T-cell (primary cell): Measurements from ENCODE around the gene ARHGAP21. TPM values are rescaled to one million over a fixed set of nuclear protein-coding genes. Genes with fewer than 3 reads are reported as not detected.

Source experiments
- ATAC-seq, 4 experiments: fragments of 200-7000 bp in 3 of 4; fragments of 150-1000 bp in 1 of 4; cut with Tn5 transposase; replicated peaks in 1 of 4; 1 replicate in 3 of 4; 2 replicates in 1 of 4; pipeline ENCODE4 v1.10.0; 2021; ENCODE audit warnings: moderate library complexity in 3 of 4, mild to moderate bottlenecking in 2 of 4, moderate number of reproducible peaks in 1 of 4
- CTCF ChIA-PET, 2 donors: fragments of 300-600 bp; sonication (Branson Sonifier 250); formaldehyde crosslinking; loops; one replicate each; lab custom pipeline; 2022; ENCODE audit warnings: antibody characterized with exemption in 2 of 2; lab: Charles Lee
- POLR2A ChIA-PET, 2 donors: fragments of 300-600 bp; sonication (Branson Sonifier 250); formaldehyde crosslinking; loops; one replicate each; lab custom pipeline; 2022; ENCODE audit warnings: antibody characterized with exemption in 2 of 2; lab: Charles Lee
- DNase-seq, 35 experiments: peaks; one replicate each; pipeline versions ENCODE4 v3.0.0 to v3.0.0-alpha.2; 2013 to 2023
- H3K27ac ChIP-seq: one replicate; pipeline ENCODE4 v1.5.1; 2013; ENCODE audit warnings: low read length
- H3K27me3 ChIP-seq, 2 experiments: replicated peaks in 1 of 2; 1 replicate in 1 of 2; 2 replicates in 1 of 2; pipeline versions ENCODE4 v1.6.1 to v1.7.0; 2013; ENCODE audit warnings: low read length in 1 of 2, mixed read lengths in 1 of 2; ENCODE audit not compliant: control insufficient read depth in 2 of 2, insufficient read depth in 2 of 2; ENCODE audit errors: extremely low read depth in 1 of 2
- H3K36me3 ChIP-seq, 2 donors: 1 replicate in 1 of 2; 2 replicates in 1 of 2; pipeline versions ENCODE4 v1.6.1 to v1.7.0; 2013; ENCODE audit warnings: low read length in 1 of 2; ENCODE audit not compliant: control insufficient read depth in 2 of 2, insufficient read depth in 1 of 2; ENCODE audit errors: extremely low read depth in 1 of 2
- H3K4me1 ChIP-seq, 2 experiments: 1 replicate in 1 of 2; 2 replicates in 1 of 2; pipeline versions ENCODE4 v1.6.1 to v1.7.0; 2013; ENCODE audit warnings: low read length in 2 of 2, mixed read lengths in 1 of 2; ENCODE audit not compliant: insufficient read depth in 2 of 2, control insufficient read depth in 1 of 2; ENCODE audit errors: extremely low read depth in 1 of 2
- H3K4me3 ChIP-seq, 2 donors: 1 replicate in 1 of 2; 2 replicates in 1 of 2; pipeline versions ENCODE4 v1.5.1 to v1.7.0; 2013; ENCODE audit warnings: mild to moderate bottlenecking in 2 of 2, low read length in 1 of 2, moderate library complexity in 1 of 2; ENCODE audit not compliant: control insufficient read depth in 1 of 2; ENCODE audit errors: extremely low read depth in 1 of 2
- H3K9me3 ChIP-seq: 2 replicates; pipeline ENCODE4 v1.7.0; 2013
- H3K27ac Mint-ChIP-seq, 2 donors: one replicate each; pipeline ENCODE4 v1.8.0; 2020 to 2021; ENCODE audit warnings: mild to moderate bottlenecking in 2 of 2, mixed read lengths in 2 of 2
- H3K27me3 Mint-ChIP-seq, 2 donors: one replicate each; pipeline ENCODE4 v1.8.0; 2021 to 2022; ENCODE audit warnings: mixed read lengths in 2 of 2
- H3K36me3 Mint-ChIP-seq: one replicate; pipeline ENCODE4 v1.8.0; 2021; ENCODE audit warnings: mixed read lengths
- H3K4me1 Mint-ChIP-seq, 3 donors: one replicate each; pipeline ENCODE4 v1.8.0; 2020 to 2022; ENCODE audit warnings: mixed read lengths in 3 of 3, mild to moderate bottlenecking in 1 of 3
- H3K4me3 Mint-ChIP-seq, 3 donors: one replicate each; pipeline ENCODE4 v1.8.0; 2020 to 2022; ENCODE audit warnings: mild to moderate bottlenecking in 3 of 3, mixed read lengths in 3 of 3, moderate library complexity in 3 of 3
- H3K9me3 Mint-ChIP-seq, 3 donors: one replicate each; pipeline ENCODE4 v1.8.0; 2020 to 2022; ENCODE audit warnings: mixed read lengths in 3 of 3
- WGBS: methylation state at CpG from one replicate; pipeline ENCODE4 v1.1.5; 2013; ENCODE audit warnings: missing lambda C conversion rate; ENCODE audit not compliant: insufficient coverage; 5-methylcytosine and 5-hydroxymethylcytosine counted together
- total RNA-seq, 35 experiments: library from RNA in 6 of 35; stranded (reverse) in 6 of 35; fragments of 120-200 nt in 1 of 35; gene quantifications; one replicate each; pipeline versions ENCODE4 v1.2.1 to v1.2.4 and lab custom pipeline; 2013 to 2026

ARHGAP21 gene
- total RNA-seq, 5 donors from 2014 or later (not counting 1 experiment from before 2014, with no cell fraction given), result 19.1 to 45.8 (median 26.1) TPM

DNA sequence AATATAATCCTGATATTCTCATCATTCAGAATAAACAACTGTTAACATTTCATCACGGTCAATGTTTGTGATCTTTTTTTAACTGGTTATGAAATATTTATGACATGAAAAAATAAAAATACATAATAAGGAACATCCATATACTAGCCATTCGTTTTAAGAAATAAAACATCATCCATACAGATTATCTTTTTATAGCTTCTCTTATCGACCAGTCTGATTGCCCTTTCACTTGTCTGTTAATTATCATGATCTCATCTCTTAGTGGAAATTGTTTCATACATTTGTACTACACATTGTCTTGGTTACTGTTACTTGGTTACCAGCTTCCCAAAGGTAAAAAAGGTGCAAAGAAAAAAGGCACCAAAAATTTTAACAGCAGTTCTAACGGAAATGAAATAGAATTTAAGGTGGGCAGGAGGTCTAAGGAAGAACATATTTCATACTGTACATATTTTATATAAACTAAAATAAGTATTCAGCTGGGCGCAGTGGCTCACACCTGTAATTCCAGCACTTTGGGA, 8.4 kb downstream of the ARHGAP21 start:
- H3K27me3 Mint-ChIP-seq, result no peaks in the 10 kb centered on the region
- no peaks in the 10 kb centered on the region for H3K9me3 Mint-ChIP-seq
- H3K27ac Mint-ChIP-seq, result no peak overlapping the region
- H3K36me3 Mint-ChIP-seq, result no peaks in the 10 kb centered on the region
- H3K9me3 ChIP-seq, result no peaks in the 10 kb centered on the region
- H3K36me3 ChIP-seq, result no peaks in the 10 kb centered on the region
- CTCF ChIA-PET, result no interaction called here
- H3K4me3 ChIP-seq, result no peak overlapping the region
- H3K27me3 ChIP-seq, result no peaks in the 10 kb centered on the region
- POLR2A ChIA-PET, result interaction anchor here in 1 of 2 donors (0.6 kb wide), 1 partner anchor 218 kb away, joined by 3 read pairs; no protein-coding TSS in a partner anchor
- H3K4me1 ChIP-seq, result peaks cover 0 to 5% of the 10 kb centered on the region in 2 experiments
- H3K27ac ChIP-seq, result no peak overlapping the region
- no peak for ATAC-seq
- H3K4me1 Mint-ChIP-seq, result peaks cover 0 to 9% (median 5%) of the 10 kb centered on the region in 3 donors
- WGBS, result no CpG with 5 or more reads among the region's 5 CpGs
- no peak overlapping the region for H3K4me3 Mint-ChIP-seq
- no peak for DNase-seq

DNA sequence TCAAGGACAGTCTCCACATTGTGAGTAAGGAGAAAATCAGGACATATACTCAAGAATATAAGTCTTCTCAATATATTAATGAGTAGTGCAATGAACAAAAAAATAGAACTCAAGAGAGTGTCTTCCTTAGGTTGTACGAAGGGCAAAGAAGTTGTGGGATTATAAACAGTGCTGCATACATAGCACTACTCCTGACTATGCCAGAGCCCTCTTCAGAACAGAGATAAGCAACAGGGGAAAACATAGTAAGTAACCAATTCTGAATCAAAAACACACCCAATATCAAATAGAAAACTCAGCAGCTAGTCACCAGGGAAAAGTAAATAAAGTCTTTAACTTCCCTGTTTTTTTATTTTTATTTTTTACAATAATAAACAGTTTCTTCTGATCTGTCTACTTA, 10.6 kb downstream of the ARHGAP21 start:
- Histone ChIP-seq H3K4me3 (no peak overlapping the region), H3K27ac (no peak overlapping the region), H3K4me1 (no peaks in the 10 kb centered on the region), H3K9me3 (no peaks in the 10 kb centered on the region), H3K36me3 (no peaks in the 10 kb centered on the region), H3K27me3 (no peaks in the 10 kb centered on the region)
- Mint-ChIP-seq H3K4me3 (no peak overlapping the region), H3K4me1 (peaks cover 0 to 4% (median 0%) of the 10 kb centered on the region in 3 donors), H3K36me3 (no peaks in the 10 kb centered on the region), H3K9me3 (no peaks in the 10 kb centered on the region), H3K27ac (no peak overlapping the region), H3K27me3 (no peaks in the 10 kb centered on the region)
- no peak for DNase-seq
- POLR2A ChIA-PET, result no interaction called here
- CTCF ChIA-PET, result no interaction called here
- ATAC-seq, result no peak
- whole genome bisulfite sequencing, result no CpG with 5 or more reads among the region's 1 CpG

- H3K27me3 ChIP-seq, result no peaks in the 10 kb centered on the region
- 82% methylated on average over 2 of the region's 2 CpGs for WGBS
- ChIA-PET POLR2A (interaction anchor here in 1 of 2 donors (0.6 kb wide), 1 partner anchor 187 kb away, joined by 3 read pairs; no protein-coding TSS in a partner anchor), CTCF (no interaction called here)
- Mint-ChIP-seq H3K27ac (no peak overlapping the region), H3K27me3 (no peaks in the 10 kb centered on the region), H3K36me3 (no peaks in the 10 kb centered on the region), H3K4me3 (no peak overlapping the region), H3K4me1 (peaks cover 0 to 4% (median 0%) of the 10 kb centered on the region in 3 donors), H3K9me3 (no peaks in the 10 kb centered on the region)
- no peak overlapping the region for H3K27ac ChIP-seq
- ATAC-seq, result no peak
- H3K4me3 ChIP-seq, result no peak overlapping the region
- H3K9me3 ChIP-seq, result no peaks in the 10 kb centered on the region
- no peaks in the 10 kb centered on the region for H3K4me1 ChIP-seq
- H3K36me3 ChIP-seq, result no peaks in the 10 kb centered on the region
- no peak for DNase-seq
These were observed 12.2 kb downstream of the ARHGAP21 start for GRCh38 chr10:24711465-24711864.

GRCh38 chr10:24708081-24708480, 15.6 kb downstream of the ARHGAP21 start:
- Histone ChIP-seq H3K27ac (no peak overlapping the region), H3K9me3 (no peaks in the 10 kb centered on the region), H3K4me1 (no peaks in the 10 kb centered on the region), H3K36me3 (no peaks in the 10 kb centered on the region), H3K27me3 (no peaks in the 10 kb centered on the region), H3K4me3 (no peak overlapping the region)
- ChIA-PET POLR2A (interaction anchor here in 1 of 2 donors (0.6 kb wide), 1 partner anchor 15 kb away, joined by 3 read pairs; no protein-coding TSS in a partner anchor), CTCF (no interaction called here)
- WGBS, result 100% methylated on average over 3 of the region's 3 CpGs
- no peak overlapping the region for H3K4me3 Mint-ChIP-seq
- H3K27ac Mint-ChIP-seq, result no peak overlapping the region
- H3K4me1 Mint-ChIP-seq, result peaks cover 0 to 6% (median 0%) of the 10 kb centered on the region in 3 donors
- no peaks in the 10 kb centered on the region for H3K9me3 Mint-ChIP-seq
- H3K27me3 Mint-ChIP-seq, result no peaks in the 10 kb centered on the region
- no peaks in the 10 kb centered on the region for H3K36me3 Mint-ChIP-seq
- DNase-seq, result no peak
- ATAC-seq, result no peak

GRCh38 chr10:24707445-24707844, 16.2 kb downstream of the ARHGAP21 start:
- WGBS, result 61% methylated on average over 3 of the region's 3 CpGs
- ATAC-seq, result no peak

DNA sequence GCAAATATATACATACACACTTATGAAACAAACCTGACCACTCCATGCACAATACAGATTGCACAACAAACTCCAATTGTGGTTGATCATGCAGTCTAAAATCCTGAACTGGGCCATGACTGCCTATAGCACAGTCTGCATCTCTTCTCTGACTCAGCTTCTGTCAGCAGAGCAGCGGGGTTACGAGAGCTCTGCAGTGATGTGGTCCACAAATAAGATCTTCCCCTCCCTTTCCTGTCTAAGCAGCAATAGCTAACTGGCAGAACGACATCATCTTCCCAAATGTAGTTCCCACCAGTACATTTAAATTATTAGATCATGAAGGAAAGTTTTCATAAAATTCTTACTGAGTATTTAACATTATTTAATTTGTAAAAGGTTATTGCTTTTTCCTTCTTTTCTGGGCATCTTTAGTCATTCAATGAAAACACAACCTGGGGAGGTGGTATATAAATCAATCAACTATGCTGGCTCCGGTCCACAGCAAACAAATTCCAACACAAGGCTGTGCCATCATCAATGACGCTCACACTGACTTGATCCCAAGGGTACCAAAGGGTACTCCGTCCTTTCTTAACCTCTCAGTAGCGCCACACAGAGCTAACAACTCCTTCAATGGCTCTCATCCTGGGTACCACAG, 17.1 kb downstream of the ARHGAP21 start:
- H3K4me1 Mint-ChIP-seq, result peaks cover 3 to 10% (median 7%) of the 10 kb centered on the region in 3 donors
- H3K36me3 Mint-ChIP-seq, result no peaks in the 10 kb centered on the region
- H3K4me3 ChIP-seq, result no peak overlapping the region
- H3K4me3 Mint-ChIP-seq, result no peak overlapping the region
- CTCF ChIA-PET, result interaction anchor here in 1 of 2 donors (0.6 to 1.0 kb wide), 2 partner anchors 147 to 261 kb away, joined by 3 read pairs; no protein-coding TSS in a partner anchor
- no peak overlapping the region for H3K27ac Mint-ChIP-seq
- H3K9me3 Mint-ChIP-seq, result no peaks in the 10 kb centered on the region
- H3K4me1 ChIP-seq, result no peaks in the 10 kb centered on the region
- no peaks in the 10 kb centered on the region for H3K9me3 ChIP-seq
- no peaks in the 10 kb centered on the region for H3K36me3 ChIP-seq
- no peaks in the 10 kb centered on the region for H3K27me3 ChIP-seq
- peak; percentile 91 to 97 (median 96) for ATAC-seq
- H3K27ac ChIP-seq, result no peak overlapping the region
- POLR2A ChIA-PET, result no interaction called here
- WGBS, result 100% methylated on average over 2 of the region's 7 CpGs
- DNase-seq, result peak in 7 of 35 experiments; percentile 5 to 43 (median 19)
- no peaks in the 10 kb centered on the region for H3K27me3 Mint-ChIP-seq

More at GRCh38 chr10:24707445-24707844, 16.2 kb downstream of the ARHGAP21 start:
- Histone ChIP-seq H3K36me3 (no peaks in the 10 kb centered on the region), H3K9me3 (no peaks in the 10 kb centered on the region), H3K27ac (no peak overlapping the region), H3K27me3 (no peaks in the 10 kb centered on the region), H3K4me3 (no peak overlapping the region), H3K4me1 (no peaks in the 10 kb centered on the region)
- ChIA-PET POLR2A (no interaction called here), CTCF (no interaction called here)
- H3K27ac Mint-ChIP-seq, result no peak overlapping the region
- no peaks in the 10 kb centered on the region for H3K36me3 Mint-ChIP-seq
- H3K4me3 Mint-ChIP-seq, result no peak overlapping the region
- no peaks in the 10 kb centered on the region for H3K27me3 Mint-ChIP-seq
- DNase-seq, result no peak
- H3K4me1 Mint-ChIP-seq, result peaks cover 0 to 6% (median 0%) of the 10 kb centered on the region in 3 donors
- H3K9me3 Mint-ChIP-seq, result no peaks in the 10 kb centered on the region
